Measurements from ENCODE around the gene DCLK2.

The DCLK2 gene

GRCh38 chr4:150104404-150105027, 26.3 kb downstream of the DCLK2 start:
- TF ChIP-seq CTCF (IDR thresholded peaks at IDR 0.05; ENCODE audit: borderline replicate concordance, control extremely low read depth, extremely low read depth, insufficient read depth, missing control alignments) = no peak
- in situ Hi-C loops (cut with MboI; ENCODE audit: low sequenced_read_pairs, unreplicated experiment) = no loop called here

GRCh38 chr4:150106886-150107285, 28.6 kb downstream of the DCLK2 start:
- in situ Hi-C loops (cut with MboI; ENCODE audit: low sequenced_read_pairs, unreplicated experiment) = no loop called here
- no peak for TF ChIP-seq CTCF (IDR thresholded peaks at IDR 0.05; ENCODE audit: borderline replicate concordance, control extremely low read depth, extremely low read depth, insufficient read depth, missing control alignments)
- no peak for DNase-seq (ENCODE audit: low spot score)

More at GRCh38 chr4:150104404-150105027, 26.3 kb downstream of the DCLK2 start:
- no peak for DNase-seq (ENCODE audit: low spot score)

GRCh38 chr4:150108691-150109090, 30.4 kb downstream of the DCLK2 start:
- TF ChIP-seq CTCF (IDR thresholded peaks at IDR 0.05; ENCODE audit: borderline replicate concordance, control extremely low read depth, extremely low read depth, insufficient read depth, missing control alignments) = no peak
- DNase-seq (ENCODE audit: low spot score) = no peak
- in situ Hi-C loops (cut with MboI; ENCODE audit: low sequenced_read_pairs, unreplicated experiment) = no loop called here

GRCh38 chr4:150114641-150115040, 36.4 kb downstream of the DCLK2 start:
- no peak for TF ChIP-seq CTCF (IDR thresholded peaks at IDR 0.05; ENCODE audit: borderline replicate concordance, control extremely low read depth, extremely low read depth, insufficient read depth, missing control alignments)
- in situ Hi-C loops (cut with MboI; ENCODE audit: low sequenced_read_pairs, unreplicated experiment) = no loop called here
- DNase-seq (ENCODE audit: low spot score) = no peak

GRCh38 chr4:150115851-150116250, 37.6 kb downstream of the DCLK2 start:
- in situ Hi-C loops (cut with MboI; ENCODE audit: low sequenced_read_pairs, unreplicated experiment) = no loop called here
- no peak for DNase-seq (ENCODE audit: low spot score)

GRCh38 chr4:150116506-150116905, 38.3 kb downstream of the DCLK2 start:
- DNase-seq (ENCODE audit: low spot score) = no peak
- in situ Hi-C loops (cut with MboI; ENCODE audit: low sequenced_read_pairs, unreplicated experiment) = no loop called here
- TF ChIP-seq CTCF (IDR thresholded peaks at IDR 0.05; ENCODE audit: borderline replicate concordance, control extremely low read depth, extremely low read depth, insufficient read depth, missing control alignments) = no peak

More at GRCh38 chr4:150115851-150116250, 37.6 kb downstream of the DCLK2 start:
- no peak for TF ChIP-seq CTCF (IDR thresholded peaks at IDR 0.05; ENCODE audit: borderline replicate concordance, control extremely low read depth, extremely low read depth, insufficient read depth, missing control alignments)
